SH-SY5Y (cell line): ENCODE measurements around the gene RSU1.

Experiments used
- GATA2 ChIP-seq: IDR thresholded peaks from 2 replicates; pipeline ENCODE4 v1.6.1; 2011; ENCODE audit warnings: mild to moderate bottlenecking, low read depth, low read length
- GATA3 ChIP-seq: IDR thresholded peaks from 2 replicates; pipeline ENCODE4 v1.6.1; 2011; ENCODE audit warnings: low read depth, mild to moderate bottlenecking, low read length, moderate library complexity

- TF ChIP-seq GATA3 = no peak
- TF ChIP-seq GATA2 = no peak
Observed at GRCh38 chr10:16748749-16749148, 68.5 kb downstream of the RSU1 start.
